ENCODE results near the gene ANKRD28. TPM values are rescaled to one million over a fixed set of nuclear protein-coding genes. Genes with fewer than 3 reads are reported as not detected.

The ANKRD28 gene
- total and polyA plus RNA-seq, 2 of the 4 experiments (the other 2 are of a cell fraction) = 52.6 to 211 TPM

DNA sequence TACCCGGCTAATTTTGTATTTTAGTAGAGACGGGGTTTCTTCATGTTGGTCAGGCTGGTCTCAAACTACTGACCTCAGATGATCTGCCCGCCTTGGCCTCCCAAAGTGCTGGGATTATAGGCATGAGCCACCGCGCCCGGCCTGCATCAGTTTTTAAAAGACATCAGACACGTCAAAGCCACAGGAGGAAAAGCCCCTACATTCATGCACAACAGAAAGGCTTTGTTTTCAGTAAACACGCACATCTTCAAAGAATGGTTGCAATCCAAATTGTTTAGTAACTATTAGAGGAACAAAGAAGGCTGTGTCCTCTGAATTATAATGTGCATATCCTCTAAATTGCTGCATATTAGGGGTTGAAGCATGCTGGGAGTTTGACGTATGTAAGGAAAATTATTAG is 142.9 kb downstream of the ANKRD28 start:
- H3K9me3 ChIP-seq (ENCODE audit: control insufficient read depth, insufficient read depth, low read length) = peaks cover 8% of the 10 kb centered on the region
- H3K27ac ChIP-seq (ENCODE audit: insufficient read depth, low read length) = no peak overlapping the region
- no peaks in the 10 kb centered on the region for H4K20me1 ChIP-seq (ENCODE audit: insufficient read depth, low read length)
- no peaks in the 10 kb centered on the region for H3K36me3 ChIP-seq (ENCODE audit: control insufficient read depth, insufficient read depth, low read length)
- no peak overlapping the region for H2AK5ac ChIP-seq (ENCODE audit: low read depth, low read length)
- TF ChIP-seq MAFK (IDR thresholded peaks at IDR 0.05; ENCODE audit: low read depth, low read length) = no peak
- TF ChIP-seq, protein P1, sequence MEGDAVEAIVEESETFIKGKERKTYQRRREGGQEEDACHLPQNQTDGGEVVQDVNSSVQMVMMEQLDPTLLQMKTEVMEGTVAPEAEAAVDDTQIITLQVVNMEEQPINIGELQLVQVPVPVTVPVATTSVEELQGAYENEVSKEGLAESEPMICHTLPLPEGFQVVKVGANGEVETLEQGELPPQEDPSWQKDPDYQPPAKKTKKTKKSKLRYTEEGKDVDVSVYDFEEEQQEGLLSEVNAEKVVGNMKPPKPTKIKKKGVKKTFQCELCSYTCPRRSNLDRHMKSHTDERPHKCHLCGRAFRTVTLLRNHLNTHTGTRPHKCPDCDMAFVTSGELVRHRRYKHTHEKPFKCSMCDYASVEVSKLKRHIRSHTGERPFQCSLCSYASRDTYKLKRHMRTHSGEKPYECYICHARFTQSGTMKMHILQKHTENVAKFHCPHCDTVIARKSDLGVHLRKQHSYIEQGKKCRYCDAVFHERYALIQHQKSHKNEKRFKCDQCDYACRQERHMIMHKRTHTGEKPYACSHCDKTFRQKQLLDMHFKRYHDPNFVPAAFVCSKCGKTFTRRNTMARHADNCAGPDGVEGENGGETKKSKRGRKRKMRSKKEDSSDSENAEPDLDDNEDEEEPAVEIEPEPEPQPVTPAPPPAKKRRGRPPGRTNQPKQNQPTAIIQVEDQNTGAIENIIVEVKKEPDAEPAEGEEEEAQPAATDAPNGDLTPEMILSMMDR (conservative IDR thresholded peaks at IDR 0.05; ENCODE audit: low read depth, low read length) = no peak
- no peak for TF ChIP-seq USF2 (IDR thresholded peaks at IDR 0.05; ENCODE audit: low read depth, low read length)
- no peak for TF ChIP-seq ELK1 (IDR thresholded peaks at IDR 0.05; ENCODE audit: borderline replicate concordance, low read depth, low read length)
- TF ChIP-seq NFE2L2 (IDR thresholded peaks at IDR 0.05; ENCODE audit: low read depth, low read length) = no peak
- no peak for TF ChIP-seq CHD1 (IDR thresholded peaks at IDR 0.05; ENCODE audit: low read depth, low read length)
- TF ChIP-seq RAD21 (IDR thresholded peaks at IDR 0.05; ENCODE audit: low read length) = no peak
- no peak for TF ChIP-seq BHLHE40 (IDR thresholded peaks at IDR 0.05; ENCODE audit: low read depth, low read length)
- no peak for TF ChIP-seq MXI1 (IDR thresholded peaks at IDR 0.05; ENCODE audit: borderline replicate concordance, low read depth, low read length)
- TF ChIP-seq RFX5 (IDR thresholded peaks at IDR 0.05; ENCODE audit: low read depth, low read length) = no peak
- TF ChIP-seq RCOR1 (IDR thresholded peaks at IDR 0.05; ENCODE audit: insufficient replicate concordance, low read length) = no peak
- no peak for TF ChIP-seq SMC3 (IDR thresholded peaks at IDR 0.05; ENCODE audit: low read depth, low read length)
- no peak for TF ChIP-seq FOS (IDR thresholded peaks at IDR 0.05; ENCODE audit: low read depth, low read length)
- TF ChIP-seq CEBPB (IDR thresholded peaks at IDR 0.05; ENCODE audit: low read depth, low read length) = no peak
- H3K4ac ChIP-seq (ENCODE audit: low read depth, low read length) = no peak overlapping the region
- H3K14ac ChIP-seq (replicated peaks; ENCODE audit: low read depth, low read length) = no peak overlapping the region
- dilution Hi-C loops (cut with HindIII; ENCODE audit: low sequenced_read_pairs, unreplicated experiment) (no loop called here), intact Hi-C loops (cut with micrococcal nuclease) (no loop called here), in situ Hi-C loops (cut with MboI; ENCODE audit: low sequenced_read_pairs) (no loop called here)
- no peak overlapping the region for H2BK5ac ChIP-seq (ENCODE audit: low read depth, low read length, poor library complexity, severe bottlenecking)
- H3K4me2 ChIP-seq (ENCODE audit: low read depth, low read length) = no peak overlapping the region
- peaks cover 5% of the 10 kb centered on the region for H3K9me1 ChIP-seq (ENCODE audit: insufficient read depth, low read length)
- 100% methylated on average over 1 of the region's 9 CpGs; no CpG with 5 or more reads in 1 of the 2 experiments for WGBS, 2 experiments (ENCODE audit: extremely low coverage in 2 of 2, insufficient read length in 1 of 2)
- H4K8ac ChIP-seq (ENCODE audit: low read depth in 2 of 2, low read length in 2 of 2) = no peak overlapping the region
- H4K91ac ChIP-seq (ENCODE audit: insufficient read depth, low read depth, low read length) = no peak overlapping the region
- 0 out of 2 replicates have a peak overlapping the region, but pooled peaks have one; percentile 3 for H2BK120ac ChIP-seq (ENCODE audit: low read depth, low read length)
- CTCF ChIA-PET = no interaction called here
- H3K23ac ChIP-seq (ENCODE audit: low read depth, low read length) = no peak overlapping the region
- POLR2A ChIA-PET (ENCODE audit: unreplicated experiment) = no interaction called here
- H3K4me1 ChIP-seq (ENCODE audit: control insufficient read depth, insufficient read depth, low read length) = peaks cover 5% of the 10 kb centered on the region
- H3K27me3 ChIP-seq (ENCODE audit: control insufficient read depth, insufficient read depth, low read length) = no peaks in the 10 kb centered on the region
- H2AK9ac ChIP-seq (replicated peaks; ENCODE audit: low read depth, low read length, poor library complexity) = no peak overlapping the region
- H3K79me1 ChIP-seq (ENCODE audit: low read depth in 1 of 2, low read length in 2 of 2) = 0 out of 4 replicates have a peak, but pooled peaks cover 0 to 5% of the 10 kb centered on the region in 2 experiments
- H3K56ac ChIP-seq (ENCODE audit: extremely low read depth, insufficient read depth, low read length) = no peak overlapping the region
- H2BK20ac ChIP-seq (ENCODE audit: low read depth, low read length) = no peak overlapping the region
- no peak for ATAC-seq (ENCODE audit: low read depth)
- no peak overlapping the region for H2BK15ac ChIP-seq (ENCODE audit: low read depth, low read length)
- H2AFZ ChIP-seq (replicated peaks; ENCODE audit: low read length, poor library complexity) = no peak overlapping the region
- no peak overlapping the region for H4K5ac ChIP-seq (ENCODE audit: low read depth, low read length)
- no peak overlapping the region for H3K18ac ChIP-seq (ENCODE audit: low read depth, low read length)
- no peak overlapping the region for H3K9ac ChIP-seq (ENCODE audit: low read depth, low read length)
- no peak overlapping the region for H3K4me3 ChIP-seq (ENCODE audit: insufficient read depth, low read depth, low read length)
- no peak for DNase-seq
- no TSS peak for BruUV-seq (replicated peaks)

Data from IMR-90 (cell line).